ENCODE measurements around the gene FAM210A.
"Not testable (repeated sequence)": the region's sequence is repeated elsewhere in the genome, so short reads cannot be mapped to it uniquely, and the experiment has no call there.

Gene FAM210A

DNA sequence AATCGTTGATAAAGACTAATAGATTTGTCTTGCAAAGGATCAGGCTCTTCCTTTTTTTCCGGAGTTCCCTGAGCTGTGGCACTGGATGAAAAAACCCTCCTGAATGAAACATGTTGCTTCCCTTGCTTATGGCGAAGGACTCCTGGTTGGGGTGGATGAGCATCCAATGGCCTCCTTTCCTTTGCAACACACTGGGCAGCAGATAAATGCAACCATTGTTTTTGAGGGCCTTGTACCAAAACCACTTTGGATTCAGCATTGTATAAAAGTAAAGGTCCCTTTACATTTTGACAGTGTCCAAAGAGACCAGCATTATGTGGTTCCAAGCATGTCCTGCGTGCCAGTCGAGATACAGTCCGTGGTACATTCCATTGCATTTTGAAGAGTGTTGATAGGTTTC is 44.7 kb downstream of the FAM210A start:
- no peaks in the 10 kb centered on the region for H3K36me3 ChIP-seq (ENCODE audit: control insufficient read depth, insufficient read depth, low read length)
- no peaks in the 10 kb centered on the region for H3K27me3 ChIP-seq (replicated peaks; ENCODE audit: control insufficient read depth, insufficient read depth, low read length)
- TF ChIP-seq, protein P1, sequence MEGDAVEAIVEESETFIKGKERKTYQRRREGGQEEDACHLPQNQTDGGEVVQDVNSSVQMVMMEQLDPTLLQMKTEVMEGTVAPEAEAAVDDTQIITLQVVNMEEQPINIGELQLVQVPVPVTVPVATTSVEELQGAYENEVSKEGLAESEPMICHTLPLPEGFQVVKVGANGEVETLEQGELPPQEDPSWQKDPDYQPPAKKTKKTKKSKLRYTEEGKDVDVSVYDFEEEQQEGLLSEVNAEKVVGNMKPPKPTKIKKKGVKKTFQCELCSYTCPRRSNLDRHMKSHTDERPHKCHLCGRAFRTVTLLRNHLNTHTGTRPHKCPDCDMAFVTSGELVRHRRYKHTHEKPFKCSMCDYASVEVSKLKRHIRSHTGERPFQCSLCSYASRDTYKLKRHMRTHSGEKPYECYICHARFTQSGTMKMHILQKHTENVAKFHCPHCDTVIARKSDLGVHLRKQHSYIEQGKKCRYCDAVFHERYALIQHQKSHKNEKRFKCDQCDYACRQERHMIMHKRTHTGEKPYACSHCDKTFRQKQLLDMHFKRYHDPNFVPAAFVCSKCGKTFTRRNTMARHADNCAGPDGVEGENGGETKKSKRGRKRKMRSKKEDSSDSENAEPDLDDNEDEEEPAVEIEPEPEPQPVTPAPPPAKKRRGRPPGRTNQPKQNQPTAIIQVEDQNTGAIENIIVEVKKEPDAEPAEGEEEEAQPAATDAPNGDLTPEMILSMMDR (IDR thresholded peaks at IDR 0.05; ENCODE audit: insufficient read depth, low read length, poor library complexity, severe bottlenecking), result no peak
- no peak overlapping the region for H3K4me3 ChIP-seq (replicated peaks; ENCODE audit: low read depth, low read length)
- DNase-seq (ENCODE audit: extremely low read depth, insufficient read length), result no peak

DNA sequence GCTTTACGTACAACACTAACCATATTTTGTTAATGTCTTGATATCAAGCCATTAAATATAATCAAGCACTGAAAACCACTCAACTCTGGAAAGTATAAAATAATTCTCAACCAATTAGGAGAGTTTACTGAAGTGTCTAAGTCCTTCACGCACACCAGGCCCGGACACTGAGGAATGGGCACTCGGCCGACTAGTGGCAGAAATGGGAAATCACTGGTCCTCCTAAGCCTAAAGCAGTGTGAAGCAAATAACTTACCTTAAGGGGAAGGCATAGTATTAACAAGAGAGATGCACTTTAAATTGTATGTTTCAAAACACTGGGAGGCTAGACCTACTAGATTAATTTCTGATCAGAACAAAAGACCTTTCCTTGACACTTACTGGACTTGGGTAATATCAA is 45.7 kb downstream of the FAM210A start:
- DNase-seq (ENCODE audit: extremely low read depth, insufficient read length), result no peak
- no peaks in the 10 kb centered on the region for H3K36me3 ChIP-seq (ENCODE audit: control insufficient read depth, insufficient read depth, low read length)
- H3K27me3 ChIP-seq (replicated peaks; ENCODE audit: control insufficient read depth, insufficient read depth, low read length), result no peaks in the 10 kb centered on the region
- TF ChIP-seq, protein P1 (IDR thresholded peaks at IDR 0.05; ENCODE audit: insufficient read depth, low read length, poor library complexity, severe bottlenecking), result peak; percentile 41
- no peak overlapping the region for H3K4me3 ChIP-seq (replicated peaks; ENCODE audit: low read depth, low read length)

DNA sequence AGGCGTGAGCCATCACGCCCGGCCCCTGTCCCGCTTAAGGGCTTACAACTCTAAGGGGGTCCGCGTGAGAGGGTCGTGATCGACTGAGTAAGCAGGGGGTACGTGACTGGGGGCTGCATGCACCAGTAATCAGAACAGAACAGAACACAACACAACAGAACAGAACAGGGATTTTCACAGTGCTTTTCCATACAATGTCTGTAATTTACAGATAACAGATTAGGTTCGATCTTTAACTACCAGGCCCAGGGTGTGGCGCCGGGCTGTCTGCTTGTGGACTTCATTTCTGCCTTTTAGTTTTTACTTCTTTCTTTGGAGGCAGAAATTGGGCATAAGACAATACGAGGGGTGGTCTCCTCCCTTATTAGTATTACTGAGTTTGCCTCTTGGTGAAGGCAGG is 49.0 kb downstream of the FAM210A start:
- not testable (repeated sequence) for DNase-seq (ENCODE audit: extremely low read depth, insufficient read length); H3K27me3 ChIP-seq (replicated peaks; ENCODE audit: control insufficient read depth, insufficient read depth, low read length); H3K36me3 ChIP-seq (ENCODE audit: control insufficient read depth, insufficient read depth, low read length); H3K4me3 ChIP-seq (replicated peaks; ENCODE audit: low read depth, low read length)

DNA sequence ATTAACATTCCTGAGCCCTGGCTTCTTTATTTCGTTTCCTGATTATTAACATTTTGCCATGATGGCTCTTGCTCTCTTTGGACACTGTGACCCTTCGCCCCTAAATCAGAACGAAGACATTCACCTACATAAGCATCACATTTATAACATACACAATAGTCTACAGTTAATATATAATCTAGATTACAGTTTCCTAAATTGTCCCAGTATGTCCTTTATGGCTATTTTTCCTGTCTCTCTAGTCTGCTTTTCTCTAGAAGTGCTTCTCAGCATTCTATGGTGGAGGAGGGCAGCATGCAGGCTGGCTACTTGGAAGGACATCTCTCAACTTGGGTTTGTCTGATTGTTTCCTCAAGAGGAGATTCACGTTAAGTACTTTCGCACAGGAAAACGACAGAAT is 49.9 kb downstream of the FAM210A start:
- H3K27me3 ChIP-seq (replicated peaks; ENCODE audit: control insufficient read depth, insufficient read depth, low read length), result no peaks in the 10 kb centered on the region
- TF ChIP-seq, protein P1 (IDR thresholded peaks at IDR 0.05; ENCODE audit: insufficient read depth, low read length, poor library complexity, severe bottlenecking), result no peak
- DNase-seq (ENCODE audit: extremely low read depth, insufficient read length), result no peak
- no peak overlapping the region for H3K4me3 ChIP-seq (replicated peaks; ENCODE audit: low read depth, low read length)
- no peaks in the 10 kb centered on the region for H3K36me3 ChIP-seq (ENCODE audit: control insufficient read depth, insufficient read depth, low read length)

DNA sequence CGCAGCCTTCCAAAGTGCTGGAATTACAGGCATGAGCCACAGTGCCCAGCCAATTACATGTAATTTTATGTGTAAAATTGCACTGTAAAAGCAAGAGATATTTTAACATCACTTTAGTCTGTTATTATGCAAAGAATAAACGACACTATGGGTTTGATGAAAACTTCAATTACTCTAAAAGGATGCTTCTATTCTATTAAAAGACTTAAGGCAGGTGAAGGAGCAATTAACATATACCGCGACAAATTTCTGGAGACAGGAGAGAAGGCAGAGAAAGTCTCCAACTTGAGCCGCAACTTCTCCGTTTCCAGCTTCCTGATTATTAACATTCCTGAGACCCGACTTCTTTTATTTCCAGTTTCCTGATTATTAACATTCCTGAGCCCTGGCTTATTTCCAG is 53.7 kb downstream of the FAM210A start:
- TF ChIP-seq, protein P1 (IDR thresholded peaks at IDR 0.05; ENCODE audit: insufficient read depth, low read length, poor library complexity, severe bottlenecking), result no peak
- no peak for DNase-seq (ENCODE audit: extremely low read depth, insufficient read length)
- Histone ChIP-seq H3K4me3 (replicated peaks; ENCODE audit: low read depth, low read length) (no peak overlapping the region), H3K36me3 (ENCODE audit: control insufficient read depth, insufficient read depth, low read length) (no peaks in the 10 kb centered on the region; the same call in none of the 2 replicates), H3K27me3 (replicated peaks; ENCODE audit: control insufficient read depth, insufficient read depth, low read length) (no peaks in the 10 kb centered on the region)

DNA sequence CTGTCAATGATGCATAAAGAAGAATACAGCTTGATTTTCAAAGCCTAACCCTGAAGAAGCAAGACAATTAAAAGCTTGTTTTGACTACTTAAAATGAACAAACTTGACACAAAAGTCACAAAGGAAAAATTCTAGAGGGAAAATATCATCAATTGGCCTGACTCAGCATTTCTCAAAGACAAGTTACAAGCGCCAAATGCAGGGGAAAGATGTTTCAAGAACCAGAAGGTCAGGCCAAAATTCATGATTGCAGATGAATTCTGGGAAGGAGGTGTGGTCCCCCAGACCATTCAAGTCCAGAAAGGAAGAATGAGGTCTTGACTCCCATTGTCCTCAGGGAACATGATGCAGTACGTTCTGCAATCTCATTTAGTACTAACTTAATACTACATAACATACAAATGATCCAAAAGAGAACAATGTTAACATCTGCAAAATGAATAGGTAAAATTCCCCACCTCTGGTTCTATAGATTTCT is 64.5 kb downstream of the FAM210A start:
- TF ChIP-seq, protein P1 (IDR thresholded peaks at IDR 0.05; ENCODE audit: insufficient read depth, low read length, poor library complexity, severe bottlenecking), result no peak
- no peak for DNase-seq (ENCODE audit: extremely low read depth, insufficient read length)
- peaks cover 2% of the 10 kb centered on the region; the same call in 1 of the 2 replicates for H3K36me3 ChIP-seq (ENCODE audit: control insufficient read depth, insufficient read depth, low read length)
- H3K4me3 ChIP-seq (replicated peaks; ENCODE audit: low read depth, low read length), result no peak overlapping the region
- H3K27me3 ChIP-seq (replicated peaks; ENCODE audit: control insufficient read depth, insufficient read depth, low read length), result no peaks in the 10 kb centered on the region

Measured in GM06990 (cell line).